Measurements from ENCODE around the gene PARP9.

Gene PARP9

DNA sequence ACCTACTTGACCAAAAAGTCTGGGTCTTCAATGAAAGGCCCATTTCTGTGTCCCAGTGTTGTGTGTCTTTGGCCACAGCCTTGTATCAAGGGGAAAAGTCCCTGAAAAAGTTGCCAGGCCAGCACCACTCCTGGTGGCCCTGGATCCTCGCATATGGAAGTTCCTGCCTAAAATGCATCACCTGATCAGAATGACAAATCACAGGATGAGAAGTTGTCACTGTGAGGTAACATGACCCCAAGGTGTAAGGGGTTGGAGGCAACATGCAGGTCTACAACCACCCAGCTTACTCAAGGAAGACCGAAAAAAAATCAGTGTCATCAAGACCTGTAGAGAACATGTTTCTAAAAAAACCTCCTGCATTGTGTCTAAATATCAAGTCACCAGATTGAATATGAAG lies 39.0 kb upstream of the PARP9 start:
- peaks cover 4% of the 10 kb centered on the region for H3K27me3 ChIP-seq
- DNase-seq, result no peak
- TF ChIP-seq, protein P1, sequence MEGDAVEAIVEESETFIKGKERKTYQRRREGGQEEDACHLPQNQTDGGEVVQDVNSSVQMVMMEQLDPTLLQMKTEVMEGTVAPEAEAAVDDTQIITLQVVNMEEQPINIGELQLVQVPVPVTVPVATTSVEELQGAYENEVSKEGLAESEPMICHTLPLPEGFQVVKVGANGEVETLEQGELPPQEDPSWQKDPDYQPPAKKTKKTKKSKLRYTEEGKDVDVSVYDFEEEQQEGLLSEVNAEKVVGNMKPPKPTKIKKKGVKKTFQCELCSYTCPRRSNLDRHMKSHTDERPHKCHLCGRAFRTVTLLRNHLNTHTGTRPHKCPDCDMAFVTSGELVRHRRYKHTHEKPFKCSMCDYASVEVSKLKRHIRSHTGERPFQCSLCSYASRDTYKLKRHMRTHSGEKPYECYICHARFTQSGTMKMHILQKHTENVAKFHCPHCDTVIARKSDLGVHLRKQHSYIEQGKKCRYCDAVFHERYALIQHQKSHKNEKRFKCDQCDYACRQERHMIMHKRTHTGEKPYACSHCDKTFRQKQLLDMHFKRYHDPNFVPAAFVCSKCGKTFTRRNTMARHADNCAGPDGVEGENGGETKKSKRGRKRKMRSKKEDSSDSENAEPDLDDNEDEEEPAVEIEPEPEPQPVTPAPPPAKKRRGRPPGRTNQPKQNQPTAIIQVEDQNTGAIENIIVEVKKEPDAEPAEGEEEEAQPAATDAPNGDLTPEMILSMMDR (IDR thresholded peaks at IDR 0.05; ENCODE audit: low read depth, low read length), result no peak
- H3K4me1 ChIP-seq, result no peaks in the 10 kb centered on the region
- H3K36me3 ChIP-seq, result no peaks in the 10 kb centered on the region
- H3K4me3 ChIP-seq (ENCODE audit: low read depth, low read length), result no peak overlapping the region
- no peaks in the 10 kb centered on the region for H3K9me3 ChIP-seq

DNA sequence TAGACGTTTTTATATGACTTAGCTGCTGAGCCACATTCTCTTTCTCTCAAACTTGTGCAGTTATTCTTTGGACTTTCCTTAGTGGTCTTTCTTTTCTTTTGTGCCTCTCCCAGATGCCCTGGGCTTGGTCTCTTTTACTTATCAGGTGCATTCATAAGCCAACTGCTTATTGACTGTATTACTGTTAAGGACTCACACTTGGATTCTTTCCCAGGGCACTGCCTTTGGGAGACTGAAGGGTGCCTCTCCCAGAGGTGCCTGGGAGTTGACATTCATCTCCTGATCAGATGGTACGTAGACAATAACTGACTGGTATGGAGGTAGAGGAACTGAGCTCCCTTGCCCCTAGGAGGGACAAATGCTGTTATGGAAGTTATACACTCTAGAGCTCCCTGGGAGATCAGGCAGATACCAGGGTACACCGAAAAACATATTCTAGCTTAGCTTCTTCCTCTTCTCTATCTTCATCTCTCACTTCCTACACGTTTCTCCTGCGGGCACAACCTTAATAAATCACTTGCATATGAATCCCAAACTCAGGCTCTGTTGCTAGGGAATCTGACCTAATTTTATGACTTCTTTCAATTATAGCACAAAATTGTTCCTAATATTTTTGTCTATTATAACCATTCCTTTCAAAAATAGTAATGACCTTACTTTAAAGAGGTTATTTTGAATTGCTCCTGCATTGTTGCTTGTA lies 38.1 kb upstream of the PARP9 start:
- Histone ChIP-seq H3K4me1 (no peaks in the 10 kb centered on the region), H3K27me3 (peaks cover 4% of the 10 kb centered on the region), H3K36me3 (no peaks in the 10 kb centered on the region), H3K9me3 (no peaks in the 10 kb centered on the region), H3K4me3 (ENCODE audit: low read depth, low read length) (no peak overlapping the region)
- DNase-seq, result no peak
- TF ChIP-seq, protein P1 (IDR thresholded peaks at IDR 0.05; ENCODE audit: low read depth, low read length), result no peak

DNA sequence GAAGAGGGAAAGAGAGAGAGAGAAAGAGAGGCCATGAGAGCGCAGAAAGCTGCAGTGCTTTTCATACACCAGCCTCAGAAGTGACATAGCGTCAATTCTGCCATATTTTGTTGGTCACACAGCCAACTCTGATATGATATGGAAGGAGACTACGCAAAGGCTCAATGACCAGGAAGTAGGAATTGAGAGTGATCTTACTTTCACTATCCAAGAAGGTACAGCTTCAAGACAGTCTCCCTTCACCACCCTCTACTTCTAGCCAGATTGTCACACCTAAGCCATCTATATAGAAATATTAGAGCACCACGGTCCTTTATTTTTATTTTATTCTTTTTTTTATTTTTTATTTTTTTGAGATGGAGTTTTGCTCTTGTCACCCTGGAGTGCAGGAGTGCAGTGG lies 34.5 kb upstream of the PARP9 start:
- Histone ChIP-seq H3K9me3 (no peaks in the 10 kb centered on the region), H3K4me1 (no peaks in the 10 kb centered on the region), H3K27me3 (peaks cover 5% of the 10 kb centered on the region), H3K36me3 (no peaks in the 10 kb centered on the region), H3K4me3 (ENCODE audit: low read depth, low read length) (no peak overlapping the region)
- no peak for DNase-seq
- TF ChIP-seq, protein P1 (IDR thresholded peaks at IDR 0.05; ENCODE audit: low read depth, low read length), result no peak

DNA sequence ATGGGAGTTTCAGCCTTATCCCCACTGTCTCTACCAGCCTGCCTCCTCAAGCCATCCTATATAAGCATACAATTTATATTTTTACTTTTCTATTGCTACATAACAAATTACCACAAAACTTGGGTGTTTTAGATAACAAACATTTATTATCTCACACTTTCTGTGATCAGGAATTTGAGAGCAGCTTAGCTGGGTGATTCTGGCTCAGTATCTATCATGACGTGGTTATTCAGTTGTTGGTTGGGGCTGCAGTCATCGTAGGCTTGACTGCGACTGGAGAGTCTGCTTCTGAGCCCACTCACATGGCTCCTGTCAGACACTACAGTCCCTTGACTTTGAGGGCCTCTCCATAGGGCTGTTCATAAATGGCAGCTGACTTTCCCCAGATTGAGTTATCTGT lies 34.1 kb upstream of the PARP9 start:
- Histone ChIP-seq H3K27me3 (peaks cover 5% of the 10 kb centered on the region), H3K36me3 (no peaks in the 10 kb centered on the region), H3K4me3 (ENCODE audit: low read depth, low read length) (no peak overlapping the region), H3K4me1 (no peaks in the 10 kb centered on the region), H3K9me3 (no peaks in the 10 kb centered on the region)
- no peak for DNase-seq
- TF ChIP-seq, protein P1 (IDR thresholded peaks at IDR 0.05; ENCODE audit: low read depth, low read length), result no peak

DNA sequence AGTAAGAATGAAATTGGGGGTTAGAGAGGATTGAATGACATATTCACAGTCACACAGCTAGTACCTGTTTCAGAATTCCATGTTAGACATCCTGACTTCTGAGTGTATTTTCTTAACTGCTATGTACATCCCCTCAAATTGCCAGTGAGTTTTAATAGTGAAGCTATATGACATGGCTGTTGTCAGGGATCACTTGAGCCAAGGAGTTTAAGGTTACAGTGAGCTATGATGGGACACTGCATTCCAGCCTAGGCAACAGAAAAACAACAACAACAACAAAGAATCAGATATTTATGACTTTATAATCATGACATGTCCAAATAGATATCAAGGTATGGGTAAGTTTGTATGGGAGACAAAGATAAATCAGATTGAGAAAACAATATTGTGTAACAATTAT lies 29.9 kb upstream of the PARP9 start:
- TF ChIP-seq, protein P1 (IDR thresholded peaks at IDR 0.05; ENCODE audit: low read depth, low read length), result no peak
- no peaks in the 10 kb centered on the region for H3K36me3 ChIP-seq
- H3K4me1 ChIP-seq, result no peaks in the 10 kb centered on the region
- H3K9me3 ChIP-seq, result no peaks in the 10 kb centered on the region
- no peak for DNase-seq
- H3K27me3 ChIP-seq, result peaks cover 5% of the 10 kb centered on the region
- H3K4me3 ChIP-seq (ENCODE audit: low read depth, low read length), result no peak overlapping the region

DNA sequence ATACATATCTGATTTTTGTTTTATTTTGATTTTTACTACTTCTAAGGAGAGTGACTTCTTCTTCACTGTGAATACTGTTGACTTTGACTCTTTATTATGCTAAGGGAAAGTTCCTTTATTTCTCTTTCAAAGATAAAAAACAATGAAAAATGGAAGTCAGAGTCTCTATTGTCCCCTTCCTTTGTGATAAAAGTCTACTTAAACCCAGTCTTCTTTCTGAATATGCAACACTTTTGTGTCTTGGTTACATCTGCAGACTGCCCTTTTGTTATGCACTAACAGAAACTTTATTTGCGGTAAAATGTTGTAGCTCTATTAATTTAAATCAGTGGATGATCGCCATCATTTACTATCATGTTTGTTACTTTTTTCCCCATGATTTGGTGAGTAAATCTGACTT lies 26.5 kb upstream of the PARP9 start:
- Histone ChIP-seq H3K4me1 (no peaks in the 10 kb centered on the region), H3K27me3 (peaks cover 5% of the 10 kb centered on the region), H3K9me3 (no peaks in the 10 kb centered on the region), H3K4me3 (ENCODE audit: low read depth, low read length) (no peak overlapping the region), H3K36me3 (no peaks in the 10 kb centered on the region)
- DNase-seq, result no peak
- TF ChIP-seq, protein P1 (IDR thresholded peaks at IDR 0.05; ENCODE audit: low read depth, low read length), result no peak

Measured in BE2C (cell line).